OCI-M2 (cell line): ENCODE results near the gene ATP6V0A4.
"Not testable (repeated sequence)": the region's sequence is repeated elsewhere in the genome, so short reads cannot be mapped to it uniquely, and the experiment has no call there.

Experiments used
- DNase-seq: peaks from one replicate; lab custom pipeline; 2025; ENCODE audit not compliant: unreplicated experiment; lab: John Stamatoyannopoulos, UW

ATP6V0A4 gene

GRCh38 chr7:138752518-138753149, 45.4 kb downstream of the ATP6V0A4 start:
- DNase-seq: no peak

DNA sequence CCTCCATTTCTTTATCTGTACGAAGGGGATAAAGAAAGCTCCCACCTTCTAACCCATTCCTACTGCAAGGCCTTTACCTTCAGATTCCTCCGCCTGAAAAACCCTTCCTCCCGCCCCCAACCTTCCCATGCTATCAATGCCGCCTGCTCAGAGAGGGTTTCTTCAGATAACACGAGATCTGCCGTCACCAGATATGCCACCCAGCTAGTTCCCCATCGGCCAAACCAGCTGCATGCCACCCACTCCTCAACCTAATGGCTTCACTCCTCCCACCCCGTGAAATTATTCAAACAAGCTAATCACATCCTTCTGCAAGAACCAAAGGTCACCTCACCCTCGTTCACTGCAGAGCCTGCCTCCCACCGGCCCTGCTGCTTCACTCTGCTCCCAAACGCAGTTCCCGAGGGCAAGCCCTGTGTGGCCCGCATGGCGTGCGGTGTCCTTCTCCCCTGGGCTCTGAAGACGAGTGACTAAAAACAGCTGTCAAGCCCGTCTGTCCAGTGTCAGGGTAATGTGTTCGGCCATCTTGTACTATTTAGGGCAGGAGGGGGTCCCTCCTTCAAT, 47.0 kb downstream of the ATP6V0A4 start:
- DNase-seq: peak; percentile 26

DNA sequence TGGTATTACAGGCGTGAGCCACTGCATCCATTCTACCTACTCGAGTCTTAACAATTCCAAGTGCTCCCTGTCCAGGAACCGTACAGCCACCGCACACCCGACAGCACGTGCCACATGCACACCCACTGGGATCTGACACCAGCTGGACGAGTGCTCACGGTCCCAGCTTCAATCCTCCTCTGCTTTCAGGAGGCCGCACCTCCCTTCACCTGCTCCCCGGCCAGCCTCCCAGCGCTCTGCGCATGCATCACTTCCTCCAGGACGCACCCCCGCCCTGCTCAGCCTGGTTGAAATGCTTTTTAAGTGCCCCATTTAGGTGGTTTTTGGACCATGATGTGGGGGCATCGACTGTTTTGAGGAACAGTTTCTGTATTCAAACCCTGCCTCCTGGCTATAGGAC, 47.5 kb downstream of the ATP6V0A4 start:
- no peak for DNase-seq

DNA sequence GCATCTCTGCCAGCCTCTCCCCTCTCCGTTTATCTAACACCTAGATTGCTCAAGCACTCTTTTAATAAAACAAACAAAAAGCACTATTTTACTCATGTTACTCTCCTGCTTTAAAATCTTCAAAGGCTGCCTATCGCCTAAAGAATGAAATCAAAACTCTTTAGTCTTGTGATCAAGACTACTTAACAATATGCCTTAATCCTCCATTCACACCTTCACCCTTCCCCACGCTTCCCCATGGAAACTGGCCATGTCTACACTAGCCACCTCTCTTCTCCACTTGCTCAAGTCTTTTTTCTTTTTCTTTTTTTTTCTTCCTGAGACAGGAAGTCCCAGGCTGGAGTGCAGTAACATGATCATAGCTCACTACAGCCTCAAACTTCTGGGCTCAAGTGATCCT, 48.0 kb downstream of the ATP6V0A4 start:
- DNase-seq: no peak

DNA sequence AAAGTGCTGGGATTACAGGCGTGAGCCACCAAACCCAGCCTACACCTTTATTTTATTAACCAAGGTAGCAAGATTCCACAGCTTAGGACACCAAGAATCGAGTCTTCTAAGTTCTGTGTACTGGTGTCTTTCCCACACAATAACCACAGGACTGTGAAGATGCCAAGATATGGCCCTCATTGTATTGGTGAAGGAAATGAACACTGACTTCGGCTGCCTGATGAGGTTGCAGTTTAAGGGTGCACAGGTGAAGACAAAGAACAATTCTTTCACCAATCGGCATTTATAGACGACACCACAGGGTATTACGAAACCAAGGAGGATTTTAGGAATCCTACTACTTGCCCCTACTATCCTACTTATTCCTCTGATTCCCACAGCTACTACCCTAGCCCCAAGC, 49.3 kb downstream of the ATP6V0A4 start:
- DNase-seq: no peak

DNA sequence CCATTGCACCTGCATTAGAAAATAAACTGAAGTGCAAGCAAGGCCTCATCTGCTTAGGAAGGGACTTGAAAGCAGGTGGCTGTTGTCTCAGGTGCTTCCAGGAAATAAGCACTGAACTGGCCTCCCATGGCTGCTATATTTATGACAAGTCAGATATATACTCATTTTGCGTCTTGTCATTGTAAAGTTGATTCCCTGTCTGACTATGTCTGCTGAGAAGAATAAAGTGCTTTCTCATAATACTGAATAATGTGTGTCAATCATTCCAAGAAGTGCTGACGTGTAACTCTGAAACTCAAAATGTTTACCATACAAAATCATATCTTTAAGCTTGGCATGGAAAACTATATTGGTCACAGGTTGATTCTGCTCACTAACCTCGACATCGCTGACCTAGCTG, 51.9 kb downstream of the ATP6V0A4 start:
- DNase-seq: no peak

DNA sequence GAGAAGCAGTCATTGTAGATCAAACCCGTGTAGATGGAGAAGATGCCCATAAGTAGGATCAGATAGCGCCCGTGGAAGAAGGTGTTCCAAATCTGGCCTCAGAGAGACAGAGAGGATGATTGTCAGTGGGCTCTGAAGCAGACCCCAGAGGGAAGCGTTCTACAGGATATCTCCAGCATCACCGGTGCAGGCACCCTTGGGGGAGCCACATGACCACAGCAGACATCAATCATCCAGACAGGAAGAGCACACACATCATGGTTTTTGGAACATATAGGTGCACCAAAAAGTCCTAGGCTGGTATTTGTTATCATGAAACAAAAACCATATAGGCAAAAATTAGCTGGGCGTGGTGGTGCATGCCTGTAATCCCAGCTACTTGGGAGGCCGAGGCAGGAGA, 52.8 kb downstream of the ATP6V0A4 start:
- DNase-seq: no peak

GRCh38 chr7:138741453-138741735, 56.6 kb downstream of the ATP6V0A4 start:
- no peak for DNase-seq

DNA sequence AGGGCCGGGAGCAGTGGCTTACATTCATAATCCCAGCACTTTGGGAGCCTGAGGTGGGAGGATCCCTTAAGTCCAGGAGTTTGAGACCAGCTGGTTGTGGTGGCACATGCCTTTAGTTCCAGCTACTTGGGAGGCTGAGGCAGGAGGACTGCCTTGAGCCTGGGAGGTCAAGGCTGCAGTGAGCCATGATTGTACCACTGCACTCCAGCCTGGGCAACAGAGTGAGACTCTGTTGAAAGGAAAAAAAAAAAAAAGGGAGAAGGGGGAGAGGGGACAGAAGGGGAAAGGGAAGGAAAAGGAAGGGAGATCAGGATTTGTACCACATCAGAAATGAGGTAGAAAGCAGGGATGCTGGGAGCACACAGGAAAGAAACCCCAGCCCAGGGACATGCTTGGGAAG, 58.1 kb downstream of the ATP6V0A4 start:
- no peak for DNase-seq

DNA sequence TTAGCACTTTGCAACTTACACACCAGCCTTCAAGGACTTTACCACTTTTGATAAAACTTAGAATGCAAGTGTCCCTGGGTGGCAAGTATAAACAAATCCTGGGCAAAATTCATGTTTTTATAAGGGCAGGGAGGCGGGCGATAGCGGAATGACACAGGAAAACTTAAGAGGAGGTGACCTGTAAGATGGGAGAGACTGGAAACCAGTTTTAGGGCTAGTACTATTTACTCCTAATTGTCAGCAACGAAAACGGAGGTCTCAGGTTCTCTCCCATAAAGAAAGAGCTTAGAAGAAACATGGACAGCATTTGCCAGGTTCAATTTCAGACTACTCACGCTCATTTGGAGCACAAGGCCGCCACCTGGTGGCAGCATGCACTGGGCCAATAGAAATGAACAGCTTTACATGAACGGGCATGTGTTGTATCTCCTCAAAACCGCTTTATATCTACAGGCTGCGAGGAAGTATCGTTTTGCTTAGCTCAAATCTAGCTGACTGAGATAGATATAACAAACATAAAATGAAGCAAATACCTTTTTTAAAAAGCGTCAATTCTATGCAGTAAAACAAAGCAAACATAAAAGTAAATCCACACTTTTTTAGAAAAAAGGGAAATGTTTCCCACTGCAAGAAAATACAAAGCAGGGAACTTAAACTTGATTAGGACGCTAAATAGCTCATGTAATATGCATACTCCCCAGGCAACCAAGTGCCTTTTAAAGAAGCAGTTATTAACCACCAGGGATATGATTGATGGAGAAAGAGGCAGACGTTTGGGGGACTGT, 59.3 kb downstream of the ATP6V0A4 start:
- peak; percentile 90 for DNase-seq

- DNase-seq: no peak
Measured at GRCh38 chr7:138738114-138738513, 59.9 kb downstream of the ATP6V0A4 start.

DNA sequence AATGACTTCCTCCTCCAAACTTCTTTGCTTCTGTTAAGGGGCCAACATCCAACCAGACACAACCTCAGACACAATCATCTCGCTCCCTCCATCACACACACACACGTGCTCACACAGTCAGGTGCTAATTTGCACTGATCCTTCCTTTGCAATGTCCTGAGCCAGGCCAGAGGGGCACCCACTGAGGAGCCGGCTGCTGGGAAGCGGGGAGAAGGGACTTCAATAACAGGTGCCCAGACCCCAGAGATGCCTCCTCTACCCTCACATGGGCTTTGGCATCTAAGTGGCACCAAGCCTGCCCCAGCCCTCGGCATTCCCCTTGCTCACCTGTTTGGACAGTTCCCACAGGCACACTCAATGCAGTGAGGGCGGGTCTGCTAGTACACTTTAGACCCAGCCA, 62.6 kb downstream of the ATP6V0A4 start:
- no peak for DNase-seq

DNA sequence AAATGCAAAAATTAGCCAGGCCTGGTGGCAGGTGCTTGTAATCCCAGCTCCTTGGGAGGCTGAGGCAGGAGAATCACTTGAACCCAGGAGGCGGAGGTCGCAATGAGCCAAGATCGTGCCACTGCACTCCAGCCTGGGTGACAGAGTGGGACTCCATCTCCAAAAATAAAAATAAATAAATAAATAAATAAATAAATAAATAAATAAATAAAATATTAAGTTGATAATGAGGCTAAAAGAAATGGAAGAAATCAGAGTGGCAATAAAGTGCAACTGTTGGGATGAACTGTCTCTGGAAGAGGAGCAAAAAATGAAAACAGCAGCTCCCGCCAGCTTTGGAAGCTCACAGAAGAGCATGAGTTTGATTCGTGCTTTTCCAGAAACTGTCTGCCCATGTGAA, 66.3 kb downstream of the ATP6V0A4 start:
- not testable (repeated sequence) for DNase-seq

GRCh38 chr7:138729444-138729843, 68.6 kb downstream of the ATP6V0A4 start:
- no peak for DNase-seq

DNA sequence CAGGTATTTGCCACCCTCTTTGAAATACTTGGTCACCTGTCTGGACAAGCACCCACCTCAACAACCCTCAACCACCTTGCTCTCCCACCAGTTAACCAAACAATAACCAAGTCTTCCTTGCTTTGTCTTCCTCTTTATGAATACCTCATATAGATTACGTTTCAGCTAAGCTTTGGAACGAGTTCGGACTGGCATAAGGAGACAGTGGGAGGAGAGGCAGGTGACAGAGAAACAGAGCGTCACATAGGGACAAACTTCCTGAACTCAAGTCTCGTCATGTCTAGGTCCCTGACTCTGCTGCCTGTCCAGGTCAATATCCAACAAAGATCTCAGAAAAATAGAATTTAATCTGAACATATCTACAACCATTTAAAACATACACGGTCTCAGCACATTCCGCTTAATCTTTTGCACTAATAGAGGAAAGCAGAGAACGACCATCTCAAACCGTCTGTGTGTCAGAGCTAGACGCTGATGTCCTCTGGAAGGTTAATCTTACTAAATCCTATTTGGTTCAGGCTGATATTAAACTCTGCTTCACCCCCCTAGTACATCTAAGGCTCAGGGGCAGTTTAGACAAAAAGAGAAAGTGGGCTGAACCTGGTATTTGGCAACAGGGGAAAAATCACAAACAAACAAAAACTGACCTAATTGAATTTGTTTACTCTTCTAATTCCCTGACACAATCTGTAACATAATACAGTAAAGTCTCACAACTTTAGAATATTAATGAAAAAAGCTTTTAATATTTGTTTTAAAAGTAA, 70.5 kb downstream of the ATP6V0A4 start:
- no peak for DNase-seq

GRCh38 chr7:138726288-138726687, 71.7 kb downstream of the ATP6V0A4 start:
- no peak for DNase-seq

DNA sequence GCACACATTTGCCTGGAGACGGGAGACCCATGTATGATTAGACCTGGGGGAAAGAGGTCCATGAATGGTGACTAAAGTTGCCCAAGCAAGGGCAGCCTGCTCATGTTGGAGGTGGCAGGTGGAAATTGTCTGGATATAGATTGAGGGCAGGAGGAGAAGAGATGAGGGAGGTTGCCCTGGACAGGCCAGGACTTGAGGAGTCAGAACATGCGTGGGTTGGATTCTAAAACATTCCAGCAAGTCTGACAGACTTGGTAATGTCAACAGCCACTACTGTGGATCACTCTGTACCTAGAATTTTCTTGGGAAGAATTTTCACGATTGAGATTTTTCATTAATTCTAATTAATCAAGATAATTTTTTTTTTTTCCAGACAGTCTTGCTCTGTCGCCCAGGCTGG, 77.7 kb downstream of the ATP6V0A4 start:
- no peak for DNase-seq

DNA sequence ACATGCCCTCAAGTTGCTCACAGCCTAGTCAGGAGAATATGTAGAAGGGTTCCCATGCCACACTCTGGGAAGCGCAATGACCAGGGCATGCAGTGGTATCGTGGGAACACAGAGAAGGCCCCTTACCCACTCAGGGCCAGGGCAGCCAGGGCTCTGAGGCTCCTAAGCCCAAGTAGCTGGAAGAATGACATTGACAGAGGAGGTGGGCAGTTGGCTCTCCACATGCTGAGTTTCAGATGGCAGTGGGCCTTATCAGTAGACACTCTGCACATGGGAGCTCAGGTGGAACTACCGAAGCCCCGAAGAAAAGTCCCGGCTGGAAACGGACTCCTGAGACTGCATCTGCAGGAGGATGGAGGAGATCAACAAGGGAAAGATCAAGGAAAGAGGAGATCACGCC, 81.1 kb downstream of the ATP6V0A4 start:
- DNase-seq: no peak

GRCh38 chr7:138713191-138713590, 84.8 kb downstream of the ATP6V0A4 start:
- DNase-seq: no peak

DNA sequence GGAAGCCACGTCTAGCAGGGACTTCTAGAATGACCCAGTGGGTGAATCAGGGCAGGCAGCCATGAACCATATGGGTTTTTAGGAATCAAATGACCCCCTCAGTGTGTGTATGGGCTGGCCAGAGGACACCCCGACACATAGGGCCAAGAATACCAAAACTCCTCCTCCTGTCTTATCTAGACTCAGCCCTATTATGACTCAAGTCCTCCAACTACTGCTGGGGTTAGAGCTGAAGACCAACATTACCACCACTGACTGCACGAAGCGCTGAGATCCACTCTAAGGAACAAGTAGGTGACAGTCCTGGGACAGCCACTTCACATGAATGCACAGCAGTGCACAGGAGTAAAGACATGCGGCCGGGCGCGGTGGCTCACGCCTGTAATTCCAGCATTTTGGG, 85.3 kb downstream of the ATP6V0A4 start:
- DNase-seq: no peak

- no peak for DNase-seq
Measured at GRCh38 chr7:138710536-138711385, 87.2 kb downstream of the ATP6V0A4 start.
